Muscle of leg (tissue), 11 donors: Measurements from ENCODE around the gene ELOVL6. TPM values are rescaled to one million over a fixed set of nuclear protein-coding genes. Genes with fewer than 3 reads are reported as not detected.
A peak's percentile ranks its signal among the peaks of the same experiment; 100 is the strongest.
"Not testable (repeated sequence)": the region's sequence is repeated elsewhere in the genome, so short reads cannot be mapped to it uniquely, and the experiment has no call there.

ENCODE experiments used
- DNase-seq: peaks from one replicate; pipeline ENCODE4 v3.0.0; 2013
- H3K27ac ChIP-seq: one replicate; pipeline ENCODE4 v1.5.1; 2013; ENCODE audit warnings: mild to moderate bottlenecking, low read length, control low read depth
- H3K27me3 ChIP-seq: one replicate; pipeline ENCODE4 v1.6.1; 2013; ENCODE audit warnings: low read length; ENCODE audit not compliant: control insufficient read depth, insufficient read depth
- H3K36me3 ChIP-seq: one replicate; pipeline ENCODE4 v1.6.1; 2013; ENCODE audit warnings: low read length; ENCODE audit not compliant: control insufficient read depth, insufficient read depth
- H3K4me1 ChIP-seq: one replicate; pipeline ENCODE4 v1.6.1; 2013; ENCODE audit warnings: low read length; ENCODE audit not compliant: control insufficient read depth, insufficient read depth
- H3K4me3 ChIP-seq: one replicate; pipeline ENCODE4 v1.5.1; 2013; ENCODE audit warnings: low read length, control low read depth
- H3K9me3 ChIP-seq: replicated peaks from 2 replicates; pipeline ENCODE4 v1.6.1; 2013; ENCODE audit warnings: low read depth, low read length; ENCODE audit not compliant: control insufficient read depth
- WGBS: methylation state at CpG from one replicate; pipeline ENCODE4 v1.1.5; 2013; ENCODE audit warnings: missing lambda C conversion rate; ENCODE audit not compliant: insufficient coverage; 5-methylcytosine and 5-hydroxymethylcytosine counted together
- polyA plus RNA-seq, 8 donors: library from polyadenylated mRNA; unstranded; fragments of 120-200 nt; gene quantifications; one replicate each; pipeline versions ENCODE4 v1.2.1 to v1.2.3, GENCODE V29; 2013; ENCODE audit warnings: inconsistent platforms in 1 of 8, low replicate concordance in 1 of 8; ENCODE audit not compliant: insufficient read length in 8 of 8, insufficient read depth in 1 of 8
- total RNA-seq: library from RNA; stranded (reverse); fragments of 120-200 nt; gene quantifications from one replicate; pipeline ENCODE4 v1.2.4, GENCODE V29; 2013

ELOVL6 gene
- total and polyA plus RNA-seq, 9 donors = 4.8 to 11.3 (median 7.8) TPM

- Histone ChIP-seq H3K9me3 (no peaks in the 10 kb centered on the region), H3K36me3 (no peaks in the 10 kb centered on the region)
- 100% methylated on average over 1 of the region's 2 CpGs for WGBS
Measured at GRCh38 chr4:110224142-110224541, 25.7 kb upstream of the ELOVL6 start.

GRCh38 chr4:110218935-110219334 lies 20.5 kb upstream of the ELOVL6 start:
- H3K4me3 ChIP-seq, H3K4me1 ChIP-seq, H3K27ac ChIP-seq, H3K36me3 ChIP-seq, H3K27me3 ChIP-seq, DNase-seq, H3K9me3 ChIP-seq: not testable (repeated sequence)
- no CpG with 5 or more reads among the region's 1 CpG for WGBS

More at GRCh38 chr4:110224142-110224541, 25.7 kb upstream of the ELOVL6 start:
- H3K4me1 ChIP-seq = no peaks in the 10 kb centered on the region
- no peak overlapping the region for H3K27ac ChIP-seq
- no peak overlapping the region for H3K4me3 ChIP-seq
- H3K27me3 ChIP-seq = no peaks in the 10 kb centered on the region
- DNase-seq = no peak

GRCh38 chr4:110217181-110217580 lies 18.8 kb upstream of the ELOVL6 start:
- H3K27ac ChIP-seq, DNase-seq, H3K36me3 ChIP-seq, H3K9me3 ChIP-seq, H3K27me3 ChIP-seq, H3K4me1 ChIP-seq, H3K4me3 ChIP-seq: not testable (repeated sequence)
- 73% methylated on average over 2 of the region's 4 CpGs for WGBS

DNA sequence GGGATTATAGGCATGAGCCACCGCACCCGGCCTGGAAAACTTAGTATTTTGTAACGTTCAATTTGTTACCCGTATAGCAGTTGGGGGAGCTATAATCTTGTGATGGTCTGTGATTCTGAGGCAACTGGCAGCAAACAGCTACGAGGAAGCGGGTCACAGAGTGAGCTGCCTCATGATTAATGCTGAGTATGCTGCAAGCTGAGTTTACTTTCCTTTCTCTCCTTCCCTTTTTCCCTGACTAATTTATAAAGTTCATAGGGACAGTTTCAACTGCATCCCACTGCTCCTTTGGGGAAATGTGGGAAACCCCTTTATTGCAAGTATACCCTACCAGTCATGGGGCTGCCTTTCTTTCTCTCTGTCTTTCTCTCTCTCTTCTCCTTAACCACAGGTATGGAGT lies 17.7 kb upstream of the ELOVL6 start:
- Histone ChIP-seq H3K4me1 (no peaks in the 10 kb centered on the region), H3K36me3 (no peaks in the 10 kb centered on the region), H3K27ac (no peak overlapping the region), H3K27me3 (no peaks in the 10 kb centered on the region), H3K9me3 (no peaks in the 10 kb centered on the region), H3K4me3 (no peak overlapping the region)
- WGBS = 85% methylated on average over 4 of the region's 6 CpGs
- DNase-seq = no peak

GRCh38 chr4:110211770-110212061 lies 13.3 kb upstream of the ELOVL6 start:
- no peak for DNase-seq
- H3K36me3 ChIP-seq = no peaks in the 10 kb centered on the region
- H3K27me3 ChIP-seq = no peaks in the 10 kb centered on the region
- H3K27ac ChIP-seq = no peak overlapping the region
- H3K9me3 ChIP-seq = no peaks in the 10 kb centered on the region
- no peaks in the 10 kb centered on the region for H3K4me1 ChIP-seq
- H3K4me3 ChIP-seq = no peak overlapping the region
- no CpG with 5 or more reads among the region's 2 CpGs for WGBS

GRCh38 chr4:110211007-110211769 lies 12.8 kb upstream of the ELOVL6 start:
- Histone ChIP-seq H3K27me3 (no peaks in the 10 kb centered on the region), H3K9me3 (no peaks in the 10 kb centered on the region), H3K36me3 (no peaks in the 10 kb centered on the region), H3K4me3 (no peak overlapping the region), H3K4me1 (no peaks in the 10 kb centered on the region), H3K27ac (no peak overlapping the region)
- 84% methylated on average over 2 of the region's 13 CpGs for WGBS
- DNase-seq = peak; percentile 62

GRCh38 chr4:110208419-110208818 lies 10.0 kb upstream of the ELOVL6 start:
- 100% methylated on average over 3 of the region's 6 CpGs for WGBS
- Histone ChIP-seq H3K4me1 (no peaks in the 10 kb centered on the region), H3K36me3 (no peaks in the 10 kb centered on the region), H3K27ac (no peak overlapping the region), H3K27me3 (no peaks in the 10 kb centered on the region), H3K9me3 (no peaks in the 10 kb centered on the region), H3K4me3 (no peak overlapping the region)
- DNase-seq = no peak

GRCh38 chr4:110207233-110207632 lies 8.8 kb upstream of the ELOVL6 start:
- H3K9me3 ChIP-seq = no peaks in the 10 kb centered on the region
- WGBS = no CpG with 5 or more reads among the region's 1 CpG
- no peaks in the 10 kb centered on the region for H3K4me1 ChIP-seq
- no peaks in the 10 kb centered on the region for H3K36me3 ChIP-seq
- no peak overlapping the region for H3K27ac ChIP-seq
- H3K27me3 ChIP-seq = no peaks in the 10 kb centered on the region
- no peak overlapping the region for H3K4me3 ChIP-seq
- no peak for DNase-seq

DNA sequence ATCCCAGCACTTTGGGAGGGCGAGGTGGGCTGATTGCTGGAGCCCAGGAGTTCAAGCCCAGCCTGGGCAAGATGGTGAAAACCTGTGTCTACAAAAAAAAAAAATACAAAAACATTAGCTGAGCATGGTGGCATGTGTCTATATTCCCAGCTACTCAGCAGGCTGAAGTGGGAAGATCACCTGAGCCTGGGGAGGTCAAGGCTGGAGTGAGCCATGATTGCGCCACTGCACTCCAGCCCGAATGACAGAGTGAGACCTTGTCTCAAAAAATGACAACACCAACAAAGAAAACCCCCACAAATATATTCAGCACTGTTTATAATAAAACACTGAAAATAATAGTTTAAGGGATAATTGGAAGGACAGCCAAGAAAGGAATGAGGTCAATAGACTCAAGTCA lies 3.6 kb upstream of the ELOVL6 start:
- Histone ChIP-seq H3K27ac (no peak overlapping the region), H3K27me3 (peaks cover 4% of the 10 kb centered on the region), H3K36me3 (no peaks in the 10 kb centered on the region), H3K4me1 (peaks cover 6% of the 10 kb centered on the region), H3K9me3 (no peaks in the 10 kb centered on the region), H3K4me3 (no peak overlapping the region)
- WGBS = no CpG with 5 or more reads among the region's 3 CpGs
- no peak for DNase-seq

DNA sequence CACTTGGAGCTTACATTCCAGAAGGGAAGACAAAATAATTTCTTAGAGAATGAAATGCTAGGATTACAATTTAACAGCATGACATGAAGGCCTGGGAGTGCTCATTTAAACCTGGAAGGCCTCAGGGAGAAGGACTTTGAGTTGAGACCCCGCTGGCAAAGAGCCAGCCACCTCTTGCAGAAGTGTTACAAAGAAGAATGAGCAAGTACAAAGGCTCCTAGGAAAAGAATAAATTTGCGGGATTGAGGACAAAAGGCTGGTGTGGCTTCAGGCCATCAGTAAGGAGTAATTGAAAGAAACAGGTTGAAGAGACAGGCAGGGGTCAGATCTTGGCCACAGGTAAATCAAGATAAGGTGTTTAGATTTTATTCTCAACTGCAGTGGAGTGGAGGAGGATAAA lies 3.1 kb upstream of the ELOVL6 start:
- Histone ChIP-seq H3K4me1 (peaks cover 6% of the 10 kb centered on the region), H3K27ac (no peak overlapping the region), H3K27me3 (peaks cover 4% of the 10 kb centered on the region), H3K36me3 (no peaks in the 10 kb centered on the region), H3K4me3 (no peak overlapping the region), H3K9me3 (no peaks in the 10 kb centered on the region)
- 44% methylated on average over 2 of the region's 2 CpGs for WGBS
- DNase-seq = no peak

GRCh38 chr4:110200689-110201088 lies 2.3 kb upstream of the ELOVL6 start:
- H3K9me3 ChIP-seq = no peaks in the 10 kb centered on the region
- peaks cover 8% of the 10 kb centered on the region for H3K4me1 ChIP-seq
- H3K27ac ChIP-seq = no peak overlapping the region
- no CpG with 5 or more reads among the region's 2 CpGs for WGBS
- no peak overlapping the region for H3K4me3 ChIP-seq
- H3K27me3 ChIP-seq = peaks cover 4% of the 10 kb centered on the region
- no peak for DNase-seq
- no peaks in the 10 kb centered on the region for H3K36me3 ChIP-seq
